ENCODE results near the gene PLK5. TPM values are rescaled to one million over a fixed set of nuclear protein-coding genes. Genes with fewer than 3 reads are reported as not detected.

PLK5 gene
- total RNA-seq, 1 experiment from 2014 or later = 1.4 TPM

DNA sequence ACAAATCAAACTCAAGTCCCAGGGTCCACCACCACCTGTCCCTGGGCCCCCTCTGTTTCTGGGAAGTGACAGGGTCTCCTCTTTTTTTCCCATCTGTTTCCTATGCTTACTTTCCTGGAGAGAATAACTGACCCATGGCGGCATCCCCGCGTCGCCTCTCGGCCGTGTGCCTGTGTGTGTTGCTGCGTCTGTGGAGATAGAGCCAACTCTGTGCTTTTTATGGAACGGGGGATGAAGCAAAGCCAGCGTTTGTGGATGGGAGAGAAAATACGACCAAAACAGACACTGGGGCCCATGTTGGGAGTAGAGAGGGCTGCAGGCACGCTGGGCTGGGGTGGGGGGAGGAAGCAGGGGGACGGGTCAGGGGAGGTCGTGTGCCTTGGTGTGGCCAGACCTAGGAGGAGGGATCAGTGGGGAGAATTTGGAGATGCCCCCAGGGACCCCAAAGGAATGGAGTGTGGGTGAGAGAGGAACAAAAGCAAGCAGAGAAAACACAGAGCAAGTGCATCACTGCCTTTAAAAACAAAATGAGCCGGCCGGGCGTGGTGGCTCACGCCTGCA, 16.6 kb downstream of the PLK5 start:
- Mint-ChIP-seq H3K9me3 (no peaks in the 10 kb centered on the region), H3K27ac (no peak overlapping the region), H3K27me3 (ENCODE audit: low read depth) (peaks cover 22% of the 10 kb centered on the region), H3K4me1 (0 out of 2 replicates have a peak, but pooled peaks cover 3% of the 10 kb centered on the region), H3K4me3 (peak overlapping the region; percentile 51), H3K36me3 (no peaks in the 10 kb centered on the region)
- POLR2A ChIA-PET = no interaction called here
- TF ChIP-seq, protein P1, sequence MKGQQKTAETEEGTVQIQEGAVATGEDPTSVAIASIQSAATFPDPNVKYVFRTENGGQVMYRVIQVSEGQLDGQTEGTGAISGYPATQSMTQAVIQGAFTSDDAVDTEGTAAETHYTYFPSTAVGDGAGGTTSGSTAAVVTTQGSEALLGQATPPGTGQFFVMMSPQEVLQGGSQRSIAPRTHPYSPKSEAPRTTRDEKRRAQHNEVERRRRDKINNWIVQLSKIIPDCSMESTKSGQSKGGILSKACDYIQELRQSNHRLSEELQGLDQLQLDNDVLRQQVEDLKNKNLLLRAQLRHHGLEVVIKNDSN (CRISPR knock-in tag; IDR thresholded peaks at IDR 0.05) = no peak
- no peak for TF ChIP-seq TEAD4 (CRISPR knock-in tag; IDR thresholded peaks at IDR 0.05)
- TF ChIP-seq ZNF219 (CRISPR knock-in tag; IDR thresholded peaks at IDR 0.05; ENCODE audit: borderline replicate concordance) = no peak
- TF ChIP-seq ZNF416 (CRISPR knock-in tag; IDR thresholded peaks at IDR 0.05) = no peak
- TF ChIP-seq ZNF671 (CRISPR knock-in tag; IDR thresholded peaks at IDR 0.05) = no peak
- no peak for TF ChIP-seq ELF4 (CRISPR knock-in tag; IDR thresholded peaks at IDR 0.05; ENCODE audit: low read depth)
- TF ChIP-seq, protein P2, sequence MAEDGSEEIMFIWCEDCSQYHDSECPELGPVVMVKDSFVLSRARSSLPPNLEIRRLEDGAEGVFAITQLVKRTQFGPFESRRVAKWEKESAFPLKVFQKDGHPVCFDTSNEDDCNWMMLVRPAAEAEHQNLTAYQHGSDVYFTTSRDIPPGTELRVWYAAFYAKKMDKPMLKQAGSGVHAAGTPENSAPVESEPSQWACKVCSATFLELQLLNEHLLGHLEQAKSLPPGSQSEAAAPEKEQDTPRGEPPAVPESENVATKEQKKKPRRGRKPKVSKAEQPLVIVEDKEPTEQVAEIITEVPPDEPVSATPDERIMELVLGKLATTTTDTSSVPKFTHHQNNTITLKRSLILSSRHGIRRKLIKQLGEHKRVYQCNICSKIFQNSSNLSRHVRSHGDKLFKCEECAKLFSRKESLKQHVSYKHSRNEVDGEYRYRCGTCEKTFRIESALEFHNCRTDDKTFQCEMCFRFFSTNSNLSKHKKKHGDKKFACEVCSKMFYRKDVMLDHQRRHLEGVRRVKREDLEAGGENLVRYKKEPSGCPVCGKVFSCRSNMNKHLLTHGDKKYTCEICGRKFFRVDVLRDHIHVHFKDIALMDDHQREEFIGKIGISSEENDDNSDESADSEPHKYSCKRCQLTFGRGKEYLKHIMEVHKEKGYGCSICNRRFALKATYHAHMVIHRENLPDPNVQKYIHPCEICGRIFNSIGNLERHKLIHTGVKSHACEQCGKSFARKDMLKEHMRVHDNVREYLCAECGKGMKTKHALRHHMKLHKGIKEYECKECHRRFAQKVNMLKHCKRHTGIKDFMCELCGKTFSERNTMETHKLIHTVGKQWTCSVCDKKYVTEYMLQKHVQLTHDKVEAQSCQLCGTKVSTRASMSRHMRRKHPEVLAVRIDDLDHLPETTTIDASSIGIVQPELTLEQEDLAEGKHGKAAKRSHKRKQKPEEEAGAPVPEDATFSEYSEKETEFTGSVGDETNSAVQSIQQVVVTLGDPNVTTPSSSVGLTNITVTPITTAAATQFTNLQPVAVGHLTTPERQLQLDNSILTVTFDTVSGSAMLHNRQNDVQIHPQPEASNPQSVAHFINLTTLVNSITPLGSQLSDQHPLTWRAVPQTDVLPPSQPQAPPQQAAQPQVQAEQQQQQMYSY (CRISPR knock-in tag; IDR thresholded peaks at IDR 0.05) = no peak
- TF ChIP-seq, protein P3, sequence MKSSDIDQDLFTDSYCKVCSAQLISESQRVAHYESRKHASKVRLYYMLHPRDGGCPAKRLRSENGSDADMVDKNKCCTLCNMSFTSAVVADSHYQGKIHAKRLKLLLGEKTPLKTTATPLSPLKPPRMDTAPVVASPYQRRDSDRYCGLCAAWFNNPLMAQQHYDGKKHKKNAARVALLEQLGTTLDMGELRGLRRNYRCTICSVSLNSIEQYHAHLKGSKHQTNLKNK (CRISPR knock-in tag; IDR thresholded peaks at IDR 0.05) = no peak
- no peak for TF ChIP-seq SP1 (CRISPR knock-in tag; conservative IDR thresholded peaks at IDR 0.05)
- no peak for TF ChIP-seq NR1H2 (CRISPR knock-in tag; IDR thresholded peaks at IDR 0.05)
- no peak for TF ChIP-seq TCF7 (CRISPR knock-in tag; IDR thresholded peaks at IDR 0.05; ENCODE audit: low read depth)
- TF ChIP-seq NR3C1 (CRISPR knock-in tag; conservative IDR thresholded peaks at IDR 0.05; ENCODE audit: low read depth) = no peak
- no peak for TF ChIP-seq HMGA2 (CRISPR knock-in tag; IDR thresholded peaks at IDR 0.05)
- TF ChIP-seq RELA (CRISPR knock-in tag; IDR thresholded peaks at IDR 0.05; ENCODE audit: borderline replicate concordance) = no peak
- ATAC-seq (no peak), DNase-seq (ENCODE audit: low spot score) (no peak)
- CTCF ChIA-PET = no interaction called here

DNA sequence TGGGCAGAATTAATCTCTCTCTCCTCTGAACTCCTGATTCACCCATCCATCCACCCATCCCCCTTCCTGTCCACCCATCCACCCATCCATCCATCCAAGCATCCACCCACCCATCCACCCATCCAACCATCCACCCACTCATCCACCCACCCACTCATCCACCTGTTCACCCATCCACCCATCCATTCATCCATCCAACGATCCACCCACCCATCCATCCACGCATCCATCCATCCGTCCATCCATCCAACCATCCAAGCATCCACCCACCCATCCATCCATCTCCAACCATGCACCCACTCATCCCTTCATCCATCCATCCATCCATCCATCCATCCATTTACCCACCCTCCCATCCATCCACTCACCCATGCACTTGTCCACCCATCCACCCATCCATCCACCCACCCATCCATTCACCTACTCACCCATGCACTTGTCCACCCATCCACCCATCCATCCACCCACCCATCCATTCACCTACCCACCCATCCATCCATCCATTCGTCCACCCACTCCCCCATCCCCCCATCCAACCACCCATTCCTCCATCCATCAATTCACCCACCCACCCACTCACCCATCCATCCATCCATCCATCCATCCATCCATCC, 25.6 kb downstream of the PLK5 start:
- no peaks in the 10 kb centered on the region for H3K4me1 Mint-ChIP-seq
- no peaks in the 10 kb centered on the region for H3K9me3 Mint-ChIP-seq
- DNase-seq (ENCODE audit: low spot score) (no peak), ATAC-seq (no peak)
- H3K27me3 Mint-ChIP-seq (ENCODE audit: low read depth) = peaks cover 15% of the 10 kb centered on the region
- H3K4me3 Mint-ChIP-seq = no peak overlapping the region
- H3K36me3 Mint-ChIP-seq = no peaks in the 10 kb centered on the region
- POLR2A ChIA-PET = no interaction called here
- CTCF ChIA-PET = interaction anchor here (1.0 kb wide), 1 partner anchor 219 kb away, joined by 8 read pairs; no protein-coding TSS in a partner anchor
- H3K27ac Mint-ChIP-seq = no peak overlapping the region
- TF ChIP-seq TCF7 (CRISPR knock-in tag; IDR thresholded peaks at IDR 0.05; ENCODE audit: low read depth) (no peak), ZNF317 (CRISPR knock-in tag; IDR thresholded peaks at IDR 0.05; ENCODE audit: borderline replicate concordance, low read depth) (no peak)
- TF ChIP-seq, protein P4, sequence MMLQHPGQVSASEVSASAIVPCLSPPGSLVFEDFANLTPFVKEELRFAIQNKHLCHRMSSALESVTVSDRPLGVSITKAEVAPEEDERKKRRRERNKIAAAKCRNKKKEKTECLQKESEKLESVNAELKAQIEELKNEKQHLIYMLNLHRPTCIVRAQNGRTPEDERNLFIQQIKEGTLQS (CRISPR knock-in tag; conservative IDR thresholded peaks at IDR 0.05) = no peak
- TF ChIP-seq, protein P5, sequence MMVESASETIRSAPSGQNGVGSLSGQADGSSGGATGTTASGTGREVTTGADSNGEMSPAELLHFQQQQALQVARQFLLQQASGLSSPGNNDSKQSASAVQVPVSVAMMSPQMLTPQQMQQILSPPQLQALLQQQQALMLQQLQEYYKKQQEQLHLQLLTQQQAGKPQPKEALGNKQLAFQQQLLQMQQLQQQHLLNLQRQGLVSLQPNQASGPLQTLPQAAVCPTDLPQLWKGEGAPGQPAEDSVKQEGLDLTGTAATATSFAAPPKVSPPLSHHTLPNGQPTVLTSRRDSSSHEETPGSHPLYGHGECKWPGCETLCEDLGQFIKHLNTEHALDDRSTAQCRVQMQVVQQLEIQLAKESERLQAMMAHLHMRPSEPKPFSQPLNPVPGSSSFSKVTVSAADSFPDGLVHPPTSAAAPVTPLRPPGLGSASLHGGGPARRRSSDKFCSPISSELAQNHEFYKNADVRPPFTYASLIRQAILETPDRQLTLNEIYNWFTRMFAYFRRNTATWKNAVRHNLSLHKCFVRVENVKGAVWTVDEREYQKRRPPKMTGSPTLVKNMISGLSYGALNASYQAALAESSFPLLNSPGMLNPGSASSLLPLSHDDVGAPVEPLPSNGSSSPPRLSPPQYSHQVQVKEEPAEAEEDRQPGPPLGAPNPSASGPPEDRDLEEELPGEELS (CRISPR knock-in tag; IDR thresholded peaks at IDR 0.05) = no peak
